HEK293 (cell line): Measurements from ENCODE around the gene PARD3B.

Source experiments
- ZNF510 ChIP-seq: fragments of 450-650 bp; formaldehyde crosslinking; IDR thresholded peaks from 2 replicates; pipeline ENCODE4 v1.5.1; 2018; ENCODE audit warnings: mild to moderate bottlenecking, missing genetic modification characterization, missing biosample characterization; ENCODE audit not compliant: insufficient replicate concordance
- ZNF792 ChIP-seq: fragments of 450-650 bp; formaldehyde crosslinking; IDR thresholded peaks from 2 replicates; pipeline ENCODE4 v1.5.1; 2016; ENCODE audit warnings: missing biosample characterization, missing genetic modification characterization

DNA sequence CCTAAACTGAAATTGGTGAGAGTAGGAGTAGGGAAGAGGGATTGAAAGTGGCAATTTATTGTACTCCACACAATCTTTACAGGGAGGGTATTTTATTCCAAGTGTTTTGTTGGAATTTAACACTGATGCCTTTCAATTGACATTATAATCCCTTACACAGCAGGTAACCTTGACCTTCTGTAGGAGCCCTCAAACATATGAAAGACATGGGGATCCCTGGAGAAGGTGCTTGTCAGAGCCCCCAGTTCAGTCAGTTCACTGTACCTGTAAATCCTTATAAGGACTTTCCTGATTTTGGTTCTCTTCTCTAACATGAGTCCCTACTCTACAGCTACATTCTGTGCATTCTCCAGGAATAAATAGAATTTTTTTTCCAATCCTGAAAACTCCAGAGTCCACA, 752.1 kb downstream of the PARD3B start:
- no peak for TF ChIP-seq ZNF510 (tag by site-specific recombination)
- TF ChIP-seq ZNF792 (tag by site-specific recombination): no peak
